ENCODE measurements around the gene ALK. TPM values are rescaled to one million over a fixed set of nuclear protein-coding genes. Genes with fewer than 3 reads are reported as not detected.

Gene ALK
- total and polyA plus RNA-seq, 2 donors (not counting 1 experiment from before 2014, with no cell fraction given): not detected

DNA sequence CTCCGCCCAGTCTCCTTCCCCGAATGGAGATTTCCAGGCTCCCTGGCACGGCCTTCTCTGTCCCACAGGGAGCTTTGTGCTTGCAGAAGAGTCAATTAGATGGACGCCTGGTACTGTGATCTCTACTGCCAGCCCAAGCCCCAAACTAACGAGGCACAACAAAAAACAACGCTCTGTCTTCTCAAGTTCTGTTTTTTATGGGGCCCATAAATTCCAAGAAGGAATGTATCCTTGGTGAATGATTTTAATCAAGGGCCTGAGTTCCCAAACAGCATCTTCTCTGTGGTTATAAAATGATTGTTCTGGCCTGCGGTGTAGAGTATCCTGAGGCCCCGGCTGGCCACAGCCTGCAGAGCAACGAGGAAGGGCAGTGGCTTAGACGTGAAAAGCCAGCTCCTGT is 586.7 kb downstream of the ALK start:
- no peak overlapping the region for H3K4me3 ChIP-seq (ENCODE audit: control extremely low read depth in 1 of 5, extremely low read depth in 1 of 5, insufficient read depth in 1 of 5, low read depth in 2 of 5, low read length in 4 of 5)
- no peaks in the 10 kb centered on the region for H4K20me1 ChIP-seq (ENCODE audit: control insufficient read depth, insufficient read depth, low read length, poor library complexity, severe bottlenecking)
- H3K9me3 ChIP-seq (ENCODE audit: control extremely low read depth in 1 of 3, control insufficient read depth in 2 of 3, insufficient read depth in 1 of 3, low read length in 2 of 3): no peaks in the 10 kb centered on the region
- POLR2A ChIA-PET: no interaction called here
- Mint-ChIP-seq H3K4me3 (no peak overlapping the region), H3K27ac (no peak overlapping the region), H3K9me3 (ENCODE audit: insufficient read depth) (no peaks in the 10 kb centered on the region), H3K4me1 (no peaks in the 10 kb centered on the region), H3K27me3 (peaks cover 9% of the 10 kb centered on the region)
- no peak for TF ChIP-seq EZH2 (IDR thresholded peaks at IDR 0.05; ENCODE audit: borderline replicate concordance, insufficient read depth, low read depth, low read length, poor library complexity, severe bottlenecking)
- TF ChIP-seq, protein P1, sequence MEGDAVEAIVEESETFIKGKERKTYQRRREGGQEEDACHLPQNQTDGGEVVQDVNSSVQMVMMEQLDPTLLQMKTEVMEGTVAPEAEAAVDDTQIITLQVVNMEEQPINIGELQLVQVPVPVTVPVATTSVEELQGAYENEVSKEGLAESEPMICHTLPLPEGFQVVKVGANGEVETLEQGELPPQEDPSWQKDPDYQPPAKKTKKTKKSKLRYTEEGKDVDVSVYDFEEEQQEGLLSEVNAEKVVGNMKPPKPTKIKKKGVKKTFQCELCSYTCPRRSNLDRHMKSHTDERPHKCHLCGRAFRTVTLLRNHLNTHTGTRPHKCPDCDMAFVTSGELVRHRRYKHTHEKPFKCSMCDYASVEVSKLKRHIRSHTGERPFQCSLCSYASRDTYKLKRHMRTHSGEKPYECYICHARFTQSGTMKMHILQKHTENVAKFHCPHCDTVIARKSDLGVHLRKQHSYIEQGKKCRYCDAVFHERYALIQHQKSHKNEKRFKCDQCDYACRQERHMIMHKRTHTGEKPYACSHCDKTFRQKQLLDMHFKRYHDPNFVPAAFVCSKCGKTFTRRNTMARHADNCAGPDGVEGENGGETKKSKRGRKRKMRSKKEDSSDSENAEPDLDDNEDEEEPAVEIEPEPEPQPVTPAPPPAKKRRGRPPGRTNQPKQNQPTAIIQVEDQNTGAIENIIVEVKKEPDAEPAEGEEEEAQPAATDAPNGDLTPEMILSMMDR (IDR thresholded peaks at IDR 0.05): no peak
- CTCF ChIA-PET: no interaction called here
- WGBS (ENCODE audit: insufficient coverage): 79% methylated on average over 7 of the region's 10 CpGs
- no peak overlapping the region for H3K27ac ChIP-seq (ENCODE audit: low read length in 2 of 2)
- no peak for DNase-seq
- H3K36me3 ChIP-seq (replicated peaks in 1 of 2; ENCODE audit: control extremely low read depth in 1 of 2, control insufficient read depth in 1 of 2, extremely low read depth in 1 of 2, insufficient read depth in 2 of 2, low read length in 1 of 2): no peaks in the 10 kb centered on the region
- no peak overlapping the region for H3K9ac ChIP-seq (ENCODE audit: low read length)
- ATAC-seq (ENCODE audit: low read depth): no peak
- H3K79me2 ChIP-seq (ENCODE audit: control insufficient read depth, insufficient read depth, low read length): no peaks in the 10 kb centered on the region
- H2AFZ ChIP-seq (ENCODE audit: insufficient read depth, low read depth, low read length, poor library complexity, severe bottlenecking): no peak overlapping the region
- no peaks in the 10 kb centered on the region for H3K4me1 ChIP-seq (ENCODE audit: control insufficient read depth in 2 of 2, insufficient read depth in 2 of 2, low read length in 2 of 2)
- no peaks in the 10 kb centered on the region for H3K27me3 ChIP-seq (replicated peaks in 1 of 4; ENCODE audit: control extremely low read depth in 1 of 4, control insufficient read depth in 3 of 4, insufficient read depth in 4 of 4, low read length in 3 of 4)
- intact Hi-C loops (cut with micrococcal nuclease): no loop called here
- H3K4me2 ChIP-seq (replicated peaks; ENCODE audit: low read depth, low read length, poor library complexity, severe bottlenecking): no peak overlapping the region

- ATAC-seq (ENCODE audit: low read depth) (no peak), DNase-seq (no peak)
- no peaks in the 10 kb centered on the region for H3K9me3 ChIP-seq (ENCODE audit: control extremely low read depth in 1 of 3, control insufficient read depth in 2 of 3, insufficient read depth in 1 of 3, low read length in 2 of 3)
- ChIA-PET POLR2A (no interaction called here), CTCF (no interaction called here)
- H3K79me2 ChIP-seq (ENCODE audit: control insufficient read depth, insufficient read depth, low read length): no peaks in the 10 kb centered on the region
- H3K4me3 ChIP-seq (ENCODE audit: control extremely low read depth in 1 of 5, extremely low read depth in 1 of 5, insufficient read depth in 1 of 5, low read depth in 2 of 5, low read length in 4 of 5): no peak overlapping the region
- no peak overlapping the region for H3K27ac ChIP-seq (ENCODE audit: low read length in 2 of 2)
- H3K4me2 ChIP-seq (replicated peaks; ENCODE audit: low read depth, low read length, poor library complexity, severe bottlenecking): no peak overlapping the region
- H3K4me1 ChIP-seq (ENCODE audit: control insufficient read depth in 2 of 2, insufficient read depth in 2 of 2, low read length in 2 of 2): no peaks in the 10 kb centered on the region
- intact Hi-C loops (cut with micrococcal nuclease): no loop called here
- no peak overlapping the region for H3K4me3 Mint-ChIP-seq
- no CpG with 5 or more reads among the region's 2 CpGs for WGBS (ENCODE audit: insufficient coverage)
- no peaks in the 10 kb centered on the region for H3K27me3 ChIP-seq (replicated peaks in 1 of 4; ENCODE audit: control extremely low read depth in 1 of 4, control insufficient read depth in 3 of 4, insufficient read depth in 4 of 4, low read length in 3 of 4)
- H2AFZ ChIP-seq (ENCODE audit: insufficient read depth, low read depth, low read length, poor library complexity, severe bottlenecking): no peak overlapping the region
- H4K20me1 ChIP-seq (ENCODE audit: control insufficient read depth, insufficient read depth, low read length, poor library complexity, severe bottlenecking): no peaks in the 10 kb centered on the region
- peaks cover 6% of the 10 kb centered on the region for H3K27me3 Mint-ChIP-seq
- TF ChIP-seq, protein P1 (IDR thresholded peaks at IDR 0.05): no peak
- TF ChIP-seq EZH2 (IDR thresholded peaks at IDR 0.05; ENCODE audit: borderline replicate concordance, insufficient read depth, low read depth, low read length, poor library complexity, severe bottlenecking): no peak
- no peaks in the 10 kb centered on the region for H3K9me3 Mint-ChIP-seq (ENCODE audit: insufficient read depth)
- H3K27ac Mint-ChIP-seq: no peak overlapping the region
- H3K36me3 ChIP-seq (replicated peaks in 1 of 2; ENCODE audit: control extremely low read depth in 1 of 2, control insufficient read depth in 1 of 2, extremely low read depth in 1 of 2, insufficient read depth in 2 of 2, low read length in 1 of 2): no peaks in the 10 kb centered on the region
- no peaks in the 10 kb centered on the region for H3K4me1 Mint-ChIP-seq
- H3K9ac ChIP-seq (ENCODE audit: low read length): no peak overlapping the region
These were observed 588.8 kb downstream of the ALK start for GRCh38 chr2:29332540-29332939.
